Kidney epithelial cell (primary cell): ENCODE measurements around the gene EVPL. TPM values are rescaled to one million over a fixed set of nuclear protein-coding genes. Genes with fewer than 3 reads are reported as not detected.
"Not testable (repeated sequence)": the region's sequence is repeated elsewhere in the genome, so short reads cannot be mapped to it uniquely, and the experiment has no call there.

Source experiments
- DNase-seq: peaks from one replicate; pipeline ENCODE4 v3.0.0-alpha.2; 2010; ENCODE audit warnings: low read depth
- H3K27me3 ChIP-seq: 2 replicates; pipeline ENCODE4 v1.6.0; 2011; ENCODE audit warnings: low read length; ENCODE audit not compliant: control insufficient read depth, insufficient read depth
- H3K36me3 ChIP-seq: 2 replicates; pipeline ENCODE4 v1.5.1; 2011; ENCODE audit warnings: low read length; ENCODE audit not compliant: control insufficient read depth, insufficient read depth
- H3K4me3 ChIP-seq: 2 replicates; pipeline ENCODE4 v1.5.1; 2011; ENCODE audit warnings: low read depth, mild to moderate bottlenecking, control low read depth, low read length
- total RNA-seq: library from RNA; depleted of rRNA; stranded (reverse); fragments of >200 nt; gene quantifications from 2 replicates; pipeline ENCODE4 v1.2.3, GENCODE V29; 2015
- TF ChIP-seq, protein P1 (sequence below): IDR thresholded peaks from 2 replicates; pipeline ENCODE4 v1.5.1; 2011; ENCODE audit warnings: mild to moderate bottlenecking, moderate library complexity, low read length, control low read depth, inconsistent platforms; ENCODE audit not compliant: insufficient read depth, poor library complexity, severe bottlenecking

The EVPL gene
- total RNA-seq, 1 donor from 2014 or later, result 8.8 TPM

DNA sequence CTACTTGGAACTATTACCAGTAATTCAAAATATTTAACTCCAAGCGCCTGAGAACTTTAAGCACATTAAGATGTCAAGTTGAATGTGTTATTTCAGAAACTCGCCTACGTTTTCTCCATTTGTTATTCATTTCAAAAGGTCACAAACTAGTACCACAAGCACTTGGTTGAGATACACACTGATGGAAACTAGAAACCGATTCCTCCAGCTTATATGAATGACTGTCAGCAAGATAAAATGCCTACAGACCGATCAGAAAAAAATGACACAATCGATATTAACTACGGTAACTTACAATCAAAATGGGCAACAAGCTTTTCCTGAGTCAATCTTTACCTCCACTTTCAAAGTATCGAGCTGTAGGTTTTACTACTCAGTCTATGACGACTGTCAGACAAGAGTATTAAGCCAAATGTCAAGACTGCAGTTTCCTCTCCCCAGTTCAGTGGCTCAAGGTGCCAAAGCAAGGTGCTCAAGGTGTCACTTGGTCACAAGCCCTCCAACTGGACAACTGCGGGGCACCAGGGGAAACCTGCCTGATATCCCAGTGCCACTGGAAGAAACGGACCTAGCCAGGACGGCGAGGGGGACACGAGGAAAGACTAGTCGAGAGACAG lies 44.5 kb upstream of the EVPL start:
- Histone ChIP-seq H3K27me3 (peaks cover 33% of the 10 kb centered on the region), H3K36me3 (no peaks in the 10 kb centered on the region), H3K4me3 (peak overlapping the region; percentile 84)
- no peak for DNase-seq
- TF ChIP-seq, protein P1, sequence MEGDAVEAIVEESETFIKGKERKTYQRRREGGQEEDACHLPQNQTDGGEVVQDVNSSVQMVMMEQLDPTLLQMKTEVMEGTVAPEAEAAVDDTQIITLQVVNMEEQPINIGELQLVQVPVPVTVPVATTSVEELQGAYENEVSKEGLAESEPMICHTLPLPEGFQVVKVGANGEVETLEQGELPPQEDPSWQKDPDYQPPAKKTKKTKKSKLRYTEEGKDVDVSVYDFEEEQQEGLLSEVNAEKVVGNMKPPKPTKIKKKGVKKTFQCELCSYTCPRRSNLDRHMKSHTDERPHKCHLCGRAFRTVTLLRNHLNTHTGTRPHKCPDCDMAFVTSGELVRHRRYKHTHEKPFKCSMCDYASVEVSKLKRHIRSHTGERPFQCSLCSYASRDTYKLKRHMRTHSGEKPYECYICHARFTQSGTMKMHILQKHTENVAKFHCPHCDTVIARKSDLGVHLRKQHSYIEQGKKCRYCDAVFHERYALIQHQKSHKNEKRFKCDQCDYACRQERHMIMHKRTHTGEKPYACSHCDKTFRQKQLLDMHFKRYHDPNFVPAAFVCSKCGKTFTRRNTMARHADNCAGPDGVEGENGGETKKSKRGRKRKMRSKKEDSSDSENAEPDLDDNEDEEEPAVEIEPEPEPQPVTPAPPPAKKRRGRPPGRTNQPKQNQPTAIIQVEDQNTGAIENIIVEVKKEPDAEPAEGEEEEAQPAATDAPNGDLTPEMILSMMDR, result no peak

DNA sequence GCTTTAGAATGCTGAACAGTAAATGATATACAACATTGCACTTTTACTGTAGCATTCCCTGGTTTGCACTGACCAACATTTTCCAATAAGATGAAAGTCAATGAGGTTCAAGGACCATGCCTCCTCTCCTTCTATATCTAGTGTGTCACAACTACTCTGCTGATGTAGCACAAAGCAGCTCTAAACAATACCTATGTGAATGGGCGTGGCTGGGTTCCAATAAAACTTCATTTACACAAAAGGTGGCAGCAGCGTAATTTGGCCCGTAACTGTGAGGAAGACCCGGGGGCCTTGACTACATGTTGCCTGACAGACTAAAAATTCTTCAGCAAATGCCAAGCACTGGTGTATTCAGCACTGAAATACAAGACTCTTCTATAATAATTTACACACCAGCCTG lies 38.7 kb upstream of the EVPL start:
- DNase-seq, result no peak
- TF ChIP-seq, protein P1, result no peak
- Histone ChIP-seq H3K27me3 (no peaks in the 10 kb centered on the region), H3K4me3 (no peak overlapping the region), H3K36me3 (peaks cover 5% of the 10 kb centered on the region)

DNA sequence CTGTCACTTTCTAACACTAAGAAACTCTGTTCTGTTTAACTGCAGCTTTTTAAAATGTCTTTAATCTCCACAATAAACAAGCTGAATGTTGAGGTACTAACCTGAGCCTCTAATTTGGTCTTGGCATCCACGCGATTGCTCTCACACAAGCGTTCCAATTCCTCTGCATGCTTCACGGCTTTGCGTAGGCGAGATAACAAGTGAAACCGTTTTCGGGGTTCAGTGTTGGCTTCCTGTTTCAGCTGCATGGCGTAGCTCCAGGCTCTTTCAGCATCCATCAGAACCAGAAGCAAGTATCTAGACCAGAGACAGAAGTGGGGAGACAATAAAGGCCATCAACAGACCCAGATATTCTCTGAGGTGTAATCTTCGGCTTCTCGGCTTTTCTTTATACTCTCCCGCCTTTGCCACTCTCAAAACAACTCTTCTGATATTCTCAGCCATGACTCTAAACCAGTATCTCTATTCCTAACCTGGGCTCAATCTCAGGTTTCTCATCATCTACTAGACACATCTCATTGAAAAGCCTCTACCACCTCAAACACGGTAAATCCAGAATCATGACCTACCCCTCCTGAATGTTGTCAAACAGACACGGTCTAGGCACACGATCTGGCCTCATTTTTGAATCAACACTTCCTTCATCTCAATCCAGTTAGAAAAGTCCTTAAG lies 36.9 kb upstream of the EVPL start:
- Histone ChIP-seq H3K36me3 (peaks cover 5% of the 10 kb centered on the region), H3K27me3 (no peaks in the 10 kb centered on the region), H3K4me3 (no peak overlapping the region)
- no peak for DNase-seq
- TF ChIP-seq, protein P1, result no peak

DNA sequence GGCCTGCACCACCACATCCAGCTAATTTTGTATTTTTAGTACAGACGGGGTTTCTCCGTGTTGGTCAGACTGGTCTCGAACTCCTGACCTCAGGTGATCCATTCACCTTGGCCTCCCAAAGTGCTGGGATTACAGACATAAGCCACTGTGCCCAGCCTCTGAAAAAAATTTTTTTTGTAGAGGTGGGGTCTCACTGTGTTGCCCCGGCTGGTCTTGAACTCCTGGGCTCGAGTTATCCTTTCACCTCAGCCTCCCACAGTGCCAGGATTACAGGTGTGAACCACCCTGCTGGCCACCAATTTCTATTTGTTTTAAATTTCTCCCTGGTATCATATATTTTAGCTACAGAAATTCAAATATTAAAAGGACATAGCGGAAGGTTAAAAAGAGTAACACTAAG lies 31.2 kb upstream of the EVPL start:
- not testable (repeated sequence) for DNase-seq, H3K36me3 ChIP-seq, H3K27me3 ChIP-seq, H3K4me3 ChIP-seq

DNA sequence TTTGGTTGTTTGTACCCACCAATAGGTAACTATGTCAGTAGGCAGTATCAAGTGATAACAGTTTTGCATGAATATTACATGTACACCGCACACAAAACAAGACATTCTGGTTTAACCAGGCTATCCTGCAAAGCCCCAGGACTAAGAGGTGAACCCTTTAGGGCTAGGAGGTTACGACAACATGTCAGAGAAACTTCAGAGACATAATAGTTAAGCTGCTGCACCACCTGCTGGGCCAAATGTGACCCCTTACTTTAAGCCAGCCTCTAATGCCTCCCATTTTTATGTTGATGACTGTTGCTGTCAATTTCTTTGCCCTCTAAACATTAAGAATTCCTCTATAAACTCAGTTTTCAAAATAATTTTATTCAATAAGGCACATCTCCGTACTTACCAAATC lies 29.8 kb upstream of the EVPL start:
- peaks cover 2% of the 10 kb centered on the region for H3K36me3 ChIP-seq
- no peak overlapping the region for H3K4me3 ChIP-seq
- TF ChIP-seq, protein P1, result peak; percentile 9
- no peaks in the 10 kb centered on the region for H3K27me3 ChIP-seq
- no peak for DNase-seq

DNA sequence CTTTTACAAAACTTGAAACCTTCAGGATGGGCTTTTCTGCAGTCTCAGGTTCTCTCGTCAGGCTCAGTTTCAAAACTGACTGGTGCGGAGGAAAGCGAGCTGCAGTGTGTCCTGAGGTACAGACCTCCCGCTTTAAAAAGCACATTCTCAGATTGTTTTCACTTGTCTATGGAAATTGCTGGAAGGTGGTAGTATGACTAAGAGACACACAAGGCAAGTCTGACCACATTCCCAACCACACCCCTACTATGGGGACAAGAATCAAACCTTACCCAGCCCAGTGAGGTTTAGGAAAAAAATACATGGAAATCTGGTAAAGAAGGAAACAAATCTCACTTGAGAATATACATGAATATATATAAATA lies 27.0 kb upstream of the EVPL start:
- Histone ChIP-seq H3K4me3 (no peak overlapping the region), H3K36me3 (peaks cover 4% of the 10 kb centered on the region), H3K27me3 (no peaks in the 10 kb centered on the region)
- DNase-seq, result peak; percentile 51
- TF ChIP-seq, protein P1, result no peak
